Measurements from ENCODE around the gene EFNA2. TPM values are rescaled to one million over a fixed set of nuclear protein-coding genes. Genes with fewer than 3 reads are reported as not detected.

EFNA2 gene
- total and polyA plus RNA-seq, 2 experiments from 2014 or later = 2.7 to 10.3 TPM

- no peak for TF ChIP-seq ZNF462 (CRISPR knock-in tag; IDR thresholded peaks at IDR 0.05)
- no peak for TF ChIP-seq CTCF (conservative IDR thresholded peaks at IDR 0.05; ENCODE audit: low read depth in 2 of 2)
These were observed 5.3 kb downstream of the EFNA2 start (continued) for GRCh38 chr19:1290703-1291651.

- Histone ChIP-seq H3K27ac (ENCODE audit: low read depth) (no peak overlapping the region), H3K4me2 (no peak overlapping the region), H2AFZ (no peak overlapping the region), H3K9me2 (ENCODE audit: insufficient read depth) (no peaks in the 10 kb centered on the region), H3K79me2 (replicated peaks; ENCODE audit: insufficient read depth) (no peaks in the 10 kb centered on the region), H3K4me1 (ENCODE audit: insufficient read depth) (no peaks in the 10 kb centered on the region), H3K27me3 (ENCODE audit: insufficient read depth) (peaks cover 5% of the 10 kb centered on the region; the same call in 1 of the 2 replicates), H3K4me3 (no peak overlapping the region), H3K36me3 (ENCODE audit: insufficient read depth) (no peaks in the 10 kb centered on the region), H4K20me1 (replicated peaks; ENCODE audit: insufficient read depth) (no peaks in the 10 kb centered on the region), H3F3A (replicated peaks; ENCODE audit: low read depth) (peaks cover 10% of the 10 kb centered on the region; the same call in 1 of the 2 replicates)
- Mint-ChIP-seq H3K9me3 (no peaks in the 10 kb centered on the region), H3K36me3 (ENCODE audit: low read depth) (no peaks in the 10 kb centered on the region), H3K27me3 (ENCODE audit: insufficient read depth, low read depth, poor library complexity) (peaks cover 8% of the 10 kb centered on the region), H3K4me1 (0 out of 3 replicates have a peak, but pooled peaks cover 2% of the 10 kb centered on the region), H3K27ac (no peak overlapping the region), H3K4me3 (no peak overlapping the region)
- ATAC-seq (no peak), DNase-seq (ENCODE audit: low spot score) (no peak)
- no peak for TF ChIP-seq ZNF331 (CRISPR knock-in tag; IDR thresholded peaks at IDR 0.05; ENCODE audit: low read depth)
- no peak for TF ChIP-seq EZH2phosphoT487 (IDR thresholded peaks at IDR 0.05; ENCODE audit: unreplicated experiment)
- no peak for TF ChIP-seq ZNF114 (CRISPR knock-in tag; IDR thresholded peaks at IDR 0.05)
- TF ChIP-seq CTCF (conservative IDR thresholded peaks at IDR 0.05; ENCODE audit: low read depth in 2 of 2) = no peak
- no peak for TF ChIP-seq NANOG (IDR thresholded peaks at IDR 0.05; ENCODE audit: borderline replicate concordance)
- no peak for TF ChIP-seq EZH2 (IDR thresholded peaks at IDR 0.05; ENCODE audit: low read depth, unreplicated experiment)
- TF ChIP-seq JUNB (IDR thresholded peaks at IDR 0.05; ENCODE audit: unreplicated experiment) = no peak
- TF ChIP-seq POLR2AphosphoS5 (IDR thresholded peaks at IDR 0.05; ENCODE audit: low read depth) = no peak
- TF ChIP-seq STAT1 (IDR thresholded peaks at IDR 0.05; ENCODE audit: unreplicated experiment) = no peak
These were observed 6.2 kb downstream of the EFNA2 start for GRCh38 chr19:1291761-1292418.

Data from GM23338 (cell line).